Activated CD4-positive, alpha-beta T cell treated with anti-CD3 and anti-CD28 coated beads, Interleukin-2, amount 50 U/mL, for 1 hour (primary cell): Measurements from ENCODE around the gene CEP250.
"Not testable (repeated sequence)": the region's sequence is repeated elsewhere in the genome, so short reads cannot be mapped to it uniquely, and the experiment has no call there.

Experiments used
- DNase-seq: peaks from one replicate; pipeline ENCODE4 v3.0.0-alpha.2; 2020

CEP250 gene

DNA sequence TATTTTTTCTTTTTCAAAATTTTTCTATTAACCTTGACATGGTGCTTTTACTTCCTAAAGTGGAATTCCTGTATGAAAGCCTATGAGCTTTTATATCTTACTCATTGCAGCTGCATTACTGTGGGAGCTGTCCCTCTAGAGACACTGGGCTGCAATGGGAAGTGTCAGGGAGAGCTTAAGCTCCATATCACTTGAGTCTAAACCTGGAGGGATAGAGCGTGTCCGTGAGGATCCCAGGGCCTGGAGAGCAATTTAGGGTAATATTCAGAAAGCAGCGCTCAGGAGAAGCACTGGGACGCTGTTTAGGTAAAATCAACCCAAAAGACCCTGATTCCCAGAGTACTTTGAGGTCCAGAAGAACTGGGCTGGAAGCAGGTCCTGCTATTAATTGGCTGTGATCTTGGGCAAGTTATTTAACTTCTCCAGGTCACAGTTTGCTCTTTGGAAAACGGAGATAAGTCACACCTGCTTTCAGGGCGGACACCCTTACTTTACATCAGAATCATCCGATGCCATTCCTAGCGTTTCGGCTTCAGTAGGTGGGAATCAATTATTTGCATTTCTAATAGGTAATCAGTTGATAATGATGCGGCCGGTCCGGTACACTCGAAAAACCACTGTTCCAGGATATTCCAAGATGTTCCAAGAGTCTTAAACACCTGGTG, 85.9 kb downstream of the CEP250 start:
- no peak for DNase-seq

DNA sequence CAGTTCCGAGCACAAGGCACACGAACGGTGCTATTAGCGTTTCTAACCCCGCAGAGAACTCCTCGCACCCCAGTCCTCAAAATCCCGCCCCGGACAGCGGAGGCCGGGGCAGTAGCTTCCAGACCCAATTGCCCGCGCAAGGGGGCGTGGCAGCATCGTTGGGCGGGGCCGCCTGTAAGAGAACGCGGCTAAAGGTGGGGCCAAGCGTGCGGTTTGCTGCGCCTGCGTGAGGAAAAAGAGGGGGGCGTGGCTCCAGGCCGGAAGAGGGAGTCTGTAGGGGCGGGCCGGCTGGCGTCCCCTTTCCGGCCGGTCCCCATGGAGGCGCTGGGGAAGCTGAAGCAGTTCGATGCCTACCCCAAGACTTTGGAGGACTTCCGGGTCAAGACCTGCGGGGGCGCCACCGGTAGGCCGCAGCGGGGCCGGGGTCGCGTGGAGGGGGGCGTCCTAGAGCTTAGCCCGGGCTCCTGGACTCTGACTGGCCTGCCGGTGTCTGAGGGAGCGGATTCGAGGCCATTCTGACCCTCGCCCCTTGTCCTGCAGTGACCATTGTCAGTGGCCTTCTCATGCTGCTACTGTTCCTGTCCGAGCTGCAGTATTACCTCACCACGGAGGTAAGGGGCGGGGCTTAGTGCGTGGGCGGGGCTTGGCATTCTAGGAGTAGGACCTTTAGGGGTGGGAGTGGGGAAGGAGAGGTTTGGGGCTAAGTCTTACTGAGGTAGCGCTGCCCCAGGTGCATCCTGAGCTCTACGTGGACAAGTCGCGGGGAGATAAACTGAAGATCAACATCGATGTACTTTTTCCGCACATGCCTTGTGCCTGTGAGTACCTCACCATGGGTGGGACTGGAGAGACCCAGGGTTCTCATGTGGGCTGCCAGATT, 86.6 kb downstream of the CEP250 start, which contains the start of gene ERGIC3:
Gene ERGIC3, plus strand, starts transcription at position 296 of the 880 bp plus-strand sequence. Its CDS starts 20 bp downstream, at position 316.
- peak; percentile 96 for DNase-seq

DNA sequence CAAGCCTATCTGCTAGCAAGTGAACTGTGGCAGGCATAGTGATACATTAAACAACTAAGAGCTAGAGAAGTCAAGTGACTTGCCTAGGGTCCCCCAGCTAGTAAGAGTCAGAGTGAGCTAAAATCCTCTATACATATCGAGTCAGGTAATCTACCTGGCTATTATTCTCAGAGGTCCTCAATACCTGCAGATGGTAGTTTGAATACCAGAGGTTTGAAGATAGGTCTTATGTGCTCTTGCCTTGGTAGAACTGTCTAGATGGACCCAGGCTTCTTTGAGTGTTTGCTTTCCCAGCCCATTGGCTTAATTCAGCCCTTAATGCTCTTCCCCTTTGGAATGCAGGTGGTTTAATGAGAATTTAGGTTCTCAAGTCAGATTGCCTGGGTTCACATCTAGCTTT, 87.6 kb downstream of the CEP250 start:
- no peak for DNase-seq

- no peak for DNase-seq
Measured at GRCh38 chr20:35544436-35544835, 89.0 kb downstream of the CEP250 start.

DNA sequence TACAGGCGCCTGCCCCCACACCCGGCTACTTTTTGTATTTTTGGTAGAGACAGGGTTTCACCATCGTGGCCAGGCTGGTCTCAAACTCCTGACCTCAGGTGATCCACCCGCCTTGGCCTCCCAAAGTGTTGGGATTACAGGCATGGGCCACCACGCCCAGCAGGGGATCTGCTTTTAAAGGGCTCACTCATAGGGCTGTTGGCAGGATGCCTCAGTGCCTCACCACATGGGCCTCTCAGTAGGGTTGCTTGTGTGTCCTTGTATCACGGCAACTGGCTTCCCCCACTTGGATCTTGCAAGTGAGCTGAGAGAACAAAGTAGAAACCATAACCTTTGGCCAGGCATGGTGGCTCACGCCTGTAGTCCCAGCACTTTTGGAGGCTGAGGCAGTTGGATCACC, 89.5 kb downstream of the CEP250 start:
- not testable (repeated sequence) for DNase-seq

DNA sequence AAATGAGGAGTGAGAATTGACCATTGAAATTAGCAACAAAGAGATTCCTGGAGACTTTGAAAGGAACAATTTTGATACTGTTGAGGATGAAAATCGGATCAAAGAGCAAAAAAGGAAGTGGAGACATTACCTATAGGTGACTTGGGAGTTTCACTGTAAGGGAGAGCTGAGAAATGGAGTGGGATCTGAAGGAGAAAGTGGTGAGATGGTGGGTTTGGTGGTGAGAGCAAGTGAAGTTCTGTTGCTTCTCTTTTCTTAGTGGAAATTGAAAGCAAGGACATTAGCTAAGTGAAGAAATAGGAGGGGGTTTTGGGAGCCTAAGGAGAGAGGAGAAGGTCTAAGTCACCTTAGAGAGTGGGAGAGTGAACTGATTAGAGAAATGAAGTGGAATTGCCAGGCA, 90.7 kb downstream of the CEP250 start:
- no peak for DNase-seq

- no peak for DNase-seq
Measured at GRCh38 chr20:35547329-35547728, 91.9 kb downstream of the CEP250 start.

DNA sequence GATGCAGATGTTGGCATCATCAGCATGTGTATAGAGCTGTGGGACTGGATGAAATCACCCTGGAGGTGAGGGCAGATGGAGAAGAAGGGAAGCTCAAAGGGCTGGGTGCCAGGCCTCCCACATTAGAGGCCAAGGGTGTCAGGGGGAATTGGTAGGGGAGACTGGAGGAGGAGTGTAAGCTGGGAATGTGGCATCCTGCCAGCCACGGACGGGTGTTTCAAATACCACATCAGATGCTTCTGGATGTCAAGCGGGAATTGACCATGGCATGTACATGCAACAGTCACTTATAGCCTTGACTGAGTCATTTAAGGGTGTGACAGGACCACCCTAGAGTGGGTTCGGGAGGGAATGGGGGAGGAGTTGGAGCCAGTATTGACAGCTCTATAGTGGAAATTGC, 96.1 kb downstream of the CEP250 start:
- DNase-seq, result no peak

GRCh38 chr20:35552914-35553313, 97.5 kb downstream of the CEP250 start:
- no peak for DNase-seq

- not testable (repeated sequence) for DNase-seq
Measured at GRCh38 chr20:35555461-35555860, 100.1 kb downstream of the CEP250 start.

DNA sequence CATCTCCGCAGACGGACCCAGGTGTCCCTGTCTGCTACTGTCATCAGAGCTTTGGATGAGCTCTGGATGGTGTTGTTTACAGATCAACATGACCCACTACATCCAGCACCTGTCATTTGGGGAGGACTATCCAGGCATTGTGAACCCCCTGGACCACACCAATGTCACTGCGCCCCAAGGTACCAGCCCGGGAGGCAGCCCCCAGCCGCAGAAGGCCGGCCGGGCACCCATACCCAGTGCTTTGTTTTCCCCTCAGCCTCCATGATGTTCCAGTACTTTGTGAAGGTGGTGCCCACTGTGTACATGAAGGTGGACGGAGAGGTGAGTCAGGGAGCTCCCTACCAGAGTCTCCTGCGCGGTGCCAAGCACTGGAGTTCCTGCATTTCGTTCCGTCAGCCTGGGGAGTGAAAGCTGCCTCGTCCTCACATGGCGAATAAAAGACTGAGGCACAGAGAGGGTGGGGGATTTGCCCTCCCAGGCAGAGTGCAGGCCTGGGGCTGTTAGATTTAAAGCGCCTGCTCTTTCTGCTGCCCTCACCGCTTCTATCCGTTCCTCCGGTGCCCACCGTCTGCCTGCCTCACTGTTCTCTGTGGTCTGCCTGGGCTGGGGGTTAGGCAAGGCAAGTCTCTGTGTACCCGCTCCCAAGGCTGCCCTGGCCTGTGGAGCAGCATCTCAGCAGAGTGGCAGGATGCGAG, 100.7 kb downstream of the CEP250 start:
- no peak for DNase-seq

- no peak for DNase-seq
Measured at GRCh38 chr20:35556871-35557270, 101.5 kb downstream of the CEP250 start.

GRCh38 chr20:35558451-35558850, 103.1 kb downstream of the CEP250 start:
- DNase-seq, result no peak

GRCh38 chr20:35559042-35559693, 103.8 kb downstream of the CEP250 start:
- no peak for DNase-seq

- DNase-seq, result no peak
Measured at GRCh38 chr20:35560105-35560511, 104.7 kb downstream of the CEP250 start.

DNA sequence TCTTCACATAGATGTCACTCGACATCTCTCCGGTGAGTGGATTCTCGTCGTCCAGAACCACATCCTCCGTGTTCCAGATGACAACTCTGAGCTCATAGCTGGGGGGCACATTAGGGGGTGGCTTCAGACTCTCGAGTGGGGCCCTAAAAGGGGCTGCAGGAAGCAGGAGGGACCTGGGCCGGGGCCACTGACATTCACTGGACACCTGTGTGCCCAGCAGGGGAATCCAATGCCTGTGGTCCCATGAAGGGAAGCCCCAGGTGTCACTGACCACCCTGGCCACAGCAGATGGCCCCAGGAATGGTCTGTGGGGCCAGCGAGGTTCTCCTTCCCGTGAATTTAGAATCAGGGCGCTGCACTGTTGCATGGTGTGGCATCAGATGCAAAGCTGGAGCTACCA, 105.1 kb downstream of the CEP250 start:
- no peak for DNase-seq

DNA sequence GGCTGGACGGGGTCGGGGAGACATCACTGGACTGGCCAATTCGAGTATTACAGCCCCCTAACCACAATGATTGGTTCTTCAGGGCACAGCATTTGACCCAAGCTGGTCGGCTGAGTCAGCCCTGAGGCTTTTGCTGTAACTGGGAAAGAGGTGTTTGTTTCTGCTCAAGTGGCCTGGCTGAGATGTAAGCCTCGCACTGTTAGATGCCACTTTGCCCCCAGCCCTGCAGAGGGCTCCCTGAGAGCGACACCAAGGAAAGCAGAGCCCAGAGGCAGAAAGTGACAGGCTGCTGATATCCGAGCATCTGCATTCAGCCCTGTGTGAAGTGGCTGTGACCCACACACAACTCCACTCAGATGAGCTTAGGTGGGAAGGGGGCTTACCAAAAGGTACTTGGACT, 105.9 kb downstream of the CEP250 start:
- DNase-seq, result no peak

DNA sequence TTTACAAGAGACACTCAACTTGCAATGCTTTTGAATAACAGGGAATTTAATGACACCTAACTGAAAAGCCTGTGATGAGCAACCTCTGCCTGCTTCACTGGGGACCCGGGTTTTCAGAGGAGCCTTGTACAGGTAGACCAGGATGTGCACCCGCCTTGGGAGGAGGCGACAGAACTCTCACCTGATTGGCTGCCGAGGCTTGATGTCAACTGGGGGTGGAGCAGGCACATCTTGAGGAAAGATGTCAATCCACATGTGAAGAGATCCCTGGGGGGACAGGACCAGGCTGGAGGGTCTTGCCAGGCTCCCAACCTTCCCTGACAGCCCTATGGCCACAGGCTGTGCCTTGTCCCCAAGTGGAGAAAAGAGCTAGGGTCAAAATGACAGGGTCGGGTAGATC, 106.3 kb downstream of the CEP250 start:
- no peak for DNase-seq

GRCh38 chr20:35562541-35563110, 107.2 kb downstream of the CEP250 start:
- no peak for DNase-seq

DNA sequence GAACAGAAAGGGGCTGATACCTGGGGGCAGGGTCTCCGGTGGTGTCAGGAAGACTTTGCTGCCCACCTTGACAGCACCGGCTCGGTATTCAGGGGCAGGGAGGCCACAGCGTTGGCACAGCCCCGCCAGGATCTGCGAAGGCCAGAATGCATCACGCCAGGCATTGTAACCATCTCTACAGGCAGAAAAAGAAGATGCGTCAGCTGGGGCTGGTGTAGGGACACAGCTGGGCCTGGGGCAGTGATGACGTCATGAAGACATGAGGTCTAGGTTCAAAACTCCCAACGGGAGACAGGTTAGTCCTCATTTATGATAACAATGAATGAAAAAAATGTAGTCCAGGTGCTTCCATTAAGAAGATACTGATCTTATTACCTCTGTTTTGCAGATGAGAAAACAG, 108.4 kb downstream of the CEP250 start:
- DNase-seq, result no peak

DNA sequence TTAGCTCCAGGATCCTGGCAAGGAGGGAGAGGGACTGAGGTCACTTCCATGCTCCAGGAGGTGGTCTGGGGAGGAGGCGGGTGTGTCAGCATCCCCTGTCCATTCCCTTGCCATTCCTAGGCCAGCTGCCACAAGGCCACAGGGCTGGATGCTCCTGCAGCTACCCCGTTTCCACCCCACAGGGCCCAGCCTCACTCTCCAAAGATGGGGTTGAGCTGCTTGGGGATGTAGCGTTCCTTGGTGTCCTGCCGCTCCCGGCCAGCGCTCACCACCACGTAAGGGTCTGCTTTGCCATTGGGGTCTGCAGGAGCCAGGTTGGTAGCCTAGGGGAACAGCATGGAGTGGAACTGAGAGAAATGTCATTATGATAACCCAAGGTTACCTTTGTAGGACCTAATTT, 109.5 kb downstream of the CEP250 start:
- DNase-seq, result no peak

DNA sequence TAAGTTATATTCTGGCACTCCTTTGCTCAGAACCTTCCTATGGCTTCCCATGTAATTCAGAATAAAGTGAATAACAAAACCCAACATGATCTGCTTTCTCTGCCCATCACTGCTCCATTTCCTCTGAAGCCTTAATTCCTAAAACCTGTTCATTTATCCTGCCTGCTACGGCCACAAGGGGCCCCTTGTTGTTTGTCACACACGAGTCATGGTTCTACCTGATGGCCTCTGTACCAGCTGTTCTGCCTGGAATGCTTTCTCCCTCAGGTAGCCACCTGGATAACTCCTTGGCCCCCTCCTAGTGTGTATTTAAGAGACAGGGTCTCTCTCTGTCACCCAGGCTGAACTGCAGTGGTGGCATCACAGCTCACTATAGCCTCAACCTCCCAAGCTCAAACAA, 113.2 kb downstream of the CEP250 start:
- DNase-seq, result no peak
